Smooth muscle cell (in vitro differentiated cells): ENCODE measurements around the gene HHAT. TPM values are rescaled to one million over a fixed set of nuclear protein-coding genes. Genes with fewer than 3 reads are reported as not detected.

Experiments
- DNase-seq: peaks from one replicate; lab custom pipeline; 2025; ENCODE audit not compliant: unreplicated experiment; lab: John Stamatoyannopoulos, UW
- H2AFZ ChIP-seq: fragments of 200-600 bp; sonication (generic); 2 replicates; pipeline ENCODE4 v1.6.0; 2016; ENCODE audit warnings: antibody characterized with exemption, low read depth, mild to moderate bottlenecking
- H3F3A ChIP-seq: fragments of 200-600 bp; sonication (generic); 2 replicates; pipeline ENCODE4 v1.6.0; 2017; ENCODE audit warnings: antibody characterized with exemption, low read depth
- H3K27ac ChIP-seq: fragments of 200-600 bp; sonication (generic); 2 replicates; pipeline ENCODE4 v1.5.1; 2016; ENCODE audit warnings: low read depth, mild to moderate bottlenecking
- H3K27me3 ChIP-seq: fragments of 200-600 bp; sonication (generic); 2 replicates; pipeline ENCODE4 v1.6.1; 2016; ENCODE audit warnings: low read depth, mild to moderate bottlenecking
- H3K36me3 ChIP-seq: fragments of 200-600 bp; sonication (generic); 2 replicates; pipeline ENCODE4 v1.5.1; 2016; ENCODE audit warnings: low read depth
- H3K4me1 ChIP-seq: fragments of 200-600 bp; sonication (generic); 2 replicates; pipeline ENCODE4 v1.5.1; 2016; ENCODE audit warnings: low read depth
- H3K4me2 ChIP-seq: fragments of 200-600 bp; sonication (generic); 2 replicates; pipeline ENCODE4 v1.6.0; 2016; ENCODE audit warnings: mild to moderate bottlenecking
- H3K4me3 ChIP-seq: fragments of 200-600 bp; sonication (generic); 2 replicates; pipeline ENCODE4 v1.5.1; 2016; ENCODE audit warnings: mild to moderate bottlenecking
- H3K79me2 ChIP-seq: fragments of 200-600 bp; sonication (generic); 2 replicates; pipeline ENCODE4 v1.6.0; 2016; ENCODE audit warnings: low read depth, mild to moderate bottlenecking
- H3K9ac ChIP-seq: fragments of 200-600 bp; sonication (generic); 2 replicates; pipeline ENCODE4 v1.6.0; 2016; ENCODE audit warnings: low read depth
- H3K9me3 ChIP-seq: fragments of 200-600 bp; sonication (generic); replicated peaks from 2 replicates; pipeline ENCODE4 v1.5.1; 2016; ENCODE audit warnings: low read depth
- H4K20me1 ChIP-seq: fragments of 200-600 bp; sonication (generic); 2 replicates; pipeline ENCODE4 v1.6.0; 2016; ENCODE audit warnings: low read depth
- CTCF ChIP-seq: fragments of 200-600 bp; sonication (generic); IDR thresholded peaks from 2 replicates; pipeline ENCODE4 v1.5.1; 2017; ENCODE audit warnings: borderline replicate concordance, mild to moderate bottlenecking, antibody characterized with exemption; ENCODE audit not compliant: insufficient read depth, poor library complexity, severe bottlenecking
- WGBS: methylation state at CpG from one replicate; pipeline ENCODE4 v1.1.7; 2016; ENCODE audit warnings: low lambda C conversion rate; 5-methylcytosine and 5-hydroxymethylcytosine counted together
- polyA plus RNA-seq: library from polyadenylated mRNA; unstranded; fragments of >200 nt; fragmentation: Nextera tagmentation; extraction: Ambion mirVana; gene quantifications from 2 replicates; pipeline ENCODE4 v1.2.1, GENCODE V29; 2016
- total RNA-seq: library from RNA; depleted of rRNA; stranded (reverse); fragments of >200 nt; gene quantifications from 2 replicates; pipeline ENCODE4 v1.2.3, GENCODE V29; 2014

Gene HHAT
- total and polyA plus RNA-seq, 2 experiments from 2014 or later, result 4.6 to 9.8 TPM

GRCh38 chr1:210428696-210429095, 100.0 kb downstream of the HHAT start:
- Histone ChIP-seq H3K4me1 (no peaks in the 10 kb centered on the region), H4K20me1 (no peaks in the 10 kb centered on the region), H3K27ac (no peak overlapping the region), H3K4me3 (no peak overlapping the region), H3K36me3 (no peaks in the 10 kb centered on the region), H2AFZ (no peak overlapping the region), H3K9me3 (no peaks in the 10 kb centered on the region), H3F3A (no peaks in the 10 kb centered on the region), H3K79me2 (no peaks in the 10 kb centered on the region), H3K27me3 (no peaks in the 10 kb centered on the region), H3K9ac (no peak overlapping the region), H3K4me2 (no peak overlapping the region)
- 99% methylated on average over 7 of the region's 7 CpGs for WGBS
- no peak for DNase-seq
- no peak for TF ChIP-seq CTCF

- H3K36me3 ChIP-seq, result no peaks in the 10 kb centered on the region
- no peak overlapping the region for H3K9ac ChIP-seq
- no peaks in the 10 kb centered on the region for H3K4me1 ChIP-seq
- no peak overlapping the region for H3K4me2 ChIP-seq
- H3K27ac ChIP-seq, result no peak overlapping the region
- H3K9me3 ChIP-seq, result no peaks in the 10 kb centered on the region
- no peak for DNase-seq
- no peak overlapping the region for H3K4me3 ChIP-seq
- H3K27me3 ChIP-seq, result no peaks in the 10 kb centered on the region
- TF ChIP-seq CTCF, result no peak
- H3F3A ChIP-seq, result no peaks in the 10 kb centered on the region
- H4K20me1 ChIP-seq, result no peaks in the 10 kb centered on the region
- WGBS, result 70% methylated on average over 4 of the region's 4 CpGs
- H3K79me2 ChIP-seq, result no peaks in the 10 kb centered on the region
- H2AFZ ChIP-seq, result no peak overlapping the region
Observed at GRCh38 chr1:210434223-210434622, 105.5 kb downstream of the HHAT start.

DNA sequence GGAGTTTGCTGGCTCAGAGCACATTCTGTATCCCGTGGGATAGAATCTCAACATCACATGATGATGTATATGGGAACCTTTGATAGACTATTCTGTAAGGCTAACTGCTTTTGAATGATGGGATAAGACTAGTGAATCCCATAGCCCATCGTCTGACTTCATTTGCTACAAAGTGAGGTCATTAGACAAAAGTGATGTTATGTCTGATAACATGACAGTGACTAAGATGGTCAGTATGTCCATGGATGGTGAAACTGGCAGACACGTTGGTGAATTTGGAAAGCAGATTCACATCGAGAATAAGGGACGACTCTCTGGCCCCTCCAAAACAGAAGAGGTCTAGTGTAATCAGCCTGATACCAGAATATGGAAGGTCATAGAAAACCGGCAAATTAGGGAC, 108.4 kb downstream of the HHAT start:
- 92% methylated on average over 6 of the region's 6 CpGs for WGBS
- H3K9ac ChIP-seq, result no peak overlapping the region

More for the DNA sequence above, 108.4 kb downstream of the HHAT start:
- no peak for DNase-seq
- Histone ChIP-seq H3F3A (no peaks in the 10 kb centered on the region), H3K27ac (no peak overlapping the region), H3K27me3 (no peaks in the 10 kb centered on the region), H3K4me3 (no peak overlapping the region), H3K4me2 (no peak overlapping the region), H4K20me1 (no peaks in the 10 kb centered on the region), H3K4me1 (peaks cover 8% of the 10 kb centered on the region), H2AFZ (no peak overlapping the region), H3K79me2 (no peaks in the 10 kb centered on the region), H3K36me3 (no peaks in the 10 kb centered on the region), H3K9me3 (no peaks in the 10 kb centered on the region)
- no peak for TF ChIP-seq CTCF
